Left hindlimb (tissue), 1 donor: Measurements from ENCODE around the gene TMEM214.
A peak's percentile ranks its signal among the peaks of the same experiment; 100 is the strongest.

Experiments used
- DNase-seq: peaks from one replicate; pipeline ENCODE4 v3.0.0-alpha.2; 2018

Gene TMEM214, protein sequence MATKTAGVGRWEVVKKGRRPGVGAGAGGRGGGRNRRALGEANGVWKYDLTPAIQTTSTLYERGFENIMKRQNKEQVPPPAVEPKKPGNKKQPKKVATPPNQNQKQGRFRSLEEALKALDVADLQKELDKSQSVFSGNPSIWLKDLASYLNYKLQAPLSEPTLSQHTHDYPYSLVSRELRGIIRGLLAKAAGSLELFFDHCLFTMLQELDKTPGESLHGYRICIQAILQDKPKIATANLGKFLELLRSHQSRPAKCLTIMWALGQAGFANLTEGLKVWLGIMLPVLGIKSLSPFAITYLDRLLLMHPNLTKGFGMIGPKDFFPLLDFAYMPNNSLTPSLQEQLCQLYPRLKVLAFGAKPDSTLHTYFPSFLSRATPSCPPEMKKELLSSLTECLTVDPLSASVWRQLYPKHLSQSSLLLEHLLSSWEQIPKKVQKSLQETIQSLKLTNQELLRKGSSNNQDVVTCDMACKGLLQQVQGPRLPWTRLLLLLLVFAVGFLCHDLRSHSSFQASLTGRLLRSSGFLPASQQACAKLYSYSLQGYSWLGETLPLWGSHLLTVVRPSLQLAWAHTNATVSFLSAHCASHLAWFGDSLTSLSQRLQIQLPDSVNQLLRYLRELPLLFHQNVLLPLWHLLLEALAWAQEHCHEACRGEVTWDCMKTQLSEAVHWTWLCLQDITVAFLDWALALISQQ

DNA sequence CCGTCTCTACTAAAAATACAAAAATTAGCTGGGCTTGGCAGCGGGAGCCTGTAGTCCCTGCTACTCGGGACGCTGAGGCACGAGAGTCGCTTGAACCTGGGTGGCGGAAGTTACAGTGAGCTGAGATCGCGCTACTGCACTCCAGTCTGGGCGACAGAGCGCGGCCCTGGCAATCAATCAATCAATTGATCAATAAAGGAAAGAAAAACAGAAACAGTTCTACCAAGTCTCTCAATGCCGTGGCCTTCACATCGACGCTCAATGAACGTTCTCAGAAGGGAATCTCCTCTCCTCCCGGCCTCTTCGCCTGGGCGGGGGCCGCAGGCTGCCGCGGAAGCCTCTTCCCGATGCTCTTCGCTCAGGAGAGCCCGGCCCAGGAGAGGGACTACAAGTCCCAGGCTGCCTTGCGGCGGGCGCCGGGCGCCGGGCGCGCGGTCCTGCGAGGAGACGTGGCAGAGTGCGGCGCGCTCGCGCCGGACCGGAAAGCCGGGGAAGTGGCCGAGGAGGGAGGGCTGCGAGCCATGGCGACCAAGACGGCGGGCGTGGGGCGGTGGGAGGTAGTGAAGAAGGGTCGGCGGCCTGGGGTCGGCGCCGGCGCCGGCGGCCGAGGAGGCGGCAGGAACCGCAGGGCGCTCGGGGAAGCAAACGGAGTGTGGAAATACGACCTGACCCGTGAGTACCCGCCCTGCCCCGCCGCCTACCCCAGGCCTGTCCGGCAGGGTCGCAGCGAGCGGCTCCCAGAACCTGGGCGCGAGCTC lies at the start of gene TMEM214:
Gene TMEM214, plus strand, starts transcription at position 471 of the 758 bp plus-strand sequence. Its CDS starts 51 bp downstream, at position 522.
- peak; percentile 92 for DNase-seq

DNA sequence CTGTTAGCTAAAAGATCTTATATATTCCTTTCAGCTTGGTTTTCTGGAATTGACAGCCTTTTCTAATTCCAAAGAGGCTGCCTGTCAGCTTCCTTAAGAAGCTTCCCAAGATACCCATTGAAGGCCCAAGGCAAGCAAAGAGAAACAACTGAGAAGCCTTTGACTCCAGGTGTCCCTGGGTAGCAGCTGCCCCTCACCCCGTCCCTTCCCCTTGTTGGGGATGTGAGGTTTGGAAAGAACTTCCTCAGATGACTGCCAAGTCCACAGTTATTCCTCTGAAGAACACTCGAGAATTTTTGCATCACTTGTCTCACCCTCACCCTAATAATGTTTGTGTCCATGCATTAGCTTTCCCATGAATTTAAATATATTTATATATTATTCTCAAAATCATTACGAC lies 49.0 kb upstream of the TMEM214 start:
- no peak for DNase-seq

DNA sequence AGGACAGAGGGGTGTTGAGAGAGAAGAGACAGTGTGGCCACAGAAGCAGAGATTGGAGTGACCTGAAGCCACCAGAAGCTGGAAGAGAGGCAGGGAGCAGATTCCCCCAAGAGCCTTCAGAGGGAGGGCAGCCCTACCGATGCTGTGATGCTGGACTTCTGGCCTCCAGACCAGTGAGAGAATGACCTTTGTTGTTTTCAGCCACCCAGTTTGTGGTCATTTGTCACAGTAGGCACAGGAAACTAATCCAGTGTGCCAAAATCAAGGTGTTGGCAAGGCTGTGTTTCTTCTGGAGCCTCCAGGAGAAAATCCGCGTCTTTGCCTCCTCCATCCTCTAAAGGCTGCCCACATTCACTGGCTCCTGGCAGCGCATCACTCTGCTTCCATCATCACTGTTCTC lies 47.0 kb upstream of the TMEM214 start:
- no peak for DNase-seq

DNA sequence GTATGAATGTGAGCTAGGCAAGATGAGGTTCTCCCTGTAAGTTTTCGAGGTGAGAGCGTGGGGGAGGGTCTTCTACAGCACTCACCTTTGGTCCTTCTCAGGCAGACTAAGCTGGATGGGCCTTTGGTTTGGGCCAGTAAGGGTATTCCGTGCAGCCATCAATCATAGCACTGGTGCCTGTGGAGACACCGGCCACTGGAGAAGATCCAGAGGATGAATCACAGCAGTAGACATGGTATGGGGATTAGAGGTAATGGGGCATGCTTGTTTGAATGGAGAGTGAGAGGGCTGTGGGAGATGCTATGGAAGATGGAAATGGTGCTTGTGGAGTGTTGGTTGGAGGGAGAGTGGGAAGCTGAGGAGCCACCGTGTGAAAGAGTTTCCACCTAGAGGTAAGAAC lies 46.2 kb upstream of the TMEM214 start:
- DNase-seq: no peak

DNA sequence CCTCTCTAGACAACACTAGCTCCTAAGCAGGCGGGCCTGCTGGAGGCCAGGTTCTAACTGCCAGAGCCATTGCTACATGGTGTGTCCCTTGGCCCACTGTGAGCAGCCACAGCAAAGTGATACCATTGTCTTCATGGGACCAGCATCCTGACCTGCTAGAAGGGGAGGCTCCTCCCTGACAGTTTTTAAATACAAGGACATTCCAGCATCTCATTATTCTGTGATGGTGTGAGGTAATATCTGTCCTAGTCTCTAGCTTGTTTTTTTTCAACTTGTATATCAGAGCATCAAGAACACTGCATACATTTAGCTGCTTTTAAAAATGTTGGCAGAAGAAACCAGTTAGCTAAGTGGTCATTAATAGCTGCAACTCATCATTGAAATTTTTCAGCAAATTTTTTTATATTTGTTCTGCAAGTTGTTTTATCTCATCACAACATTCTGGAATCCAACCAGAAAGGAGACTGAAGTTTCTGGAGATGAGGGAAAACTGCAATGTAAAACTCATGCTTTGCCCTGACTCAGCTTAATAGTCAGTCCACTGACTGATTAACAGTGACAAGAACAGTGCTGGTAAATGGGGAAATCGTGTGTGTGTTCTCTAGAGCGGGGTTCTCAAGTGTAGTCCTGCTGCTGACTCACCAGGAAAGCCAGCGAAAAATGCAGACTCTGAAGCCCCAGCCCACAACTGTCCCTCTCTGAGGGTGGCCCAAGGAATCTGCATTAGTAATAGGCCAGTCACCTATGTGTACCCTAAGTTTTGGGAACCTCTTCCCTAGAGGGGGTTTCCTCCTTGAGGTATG lies 44.5 kb upstream of the TMEM214 start:
- DNase-seq: no peak

DNA sequence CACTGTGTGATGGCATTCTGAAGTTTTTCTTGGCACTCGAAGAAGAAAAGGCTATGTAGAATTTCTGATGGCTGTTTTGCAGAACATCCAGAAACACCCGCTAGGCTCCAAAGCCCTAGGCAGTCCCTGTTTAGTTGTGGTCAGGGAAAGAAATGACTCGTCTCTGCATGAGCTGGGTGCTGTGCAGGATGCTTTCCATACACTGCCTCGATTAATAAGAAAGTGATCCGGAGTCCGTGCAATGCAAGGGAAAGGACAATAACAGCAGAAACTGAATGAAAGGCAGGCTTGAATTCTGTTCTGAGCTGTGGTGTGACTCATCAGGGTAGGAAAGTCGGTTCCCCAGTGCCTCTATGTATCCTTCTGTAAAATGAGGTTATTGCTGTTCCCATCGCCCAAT lies 43.6 kb upstream of the TMEM214 start:
- DNase-seq: no peak

DNA sequence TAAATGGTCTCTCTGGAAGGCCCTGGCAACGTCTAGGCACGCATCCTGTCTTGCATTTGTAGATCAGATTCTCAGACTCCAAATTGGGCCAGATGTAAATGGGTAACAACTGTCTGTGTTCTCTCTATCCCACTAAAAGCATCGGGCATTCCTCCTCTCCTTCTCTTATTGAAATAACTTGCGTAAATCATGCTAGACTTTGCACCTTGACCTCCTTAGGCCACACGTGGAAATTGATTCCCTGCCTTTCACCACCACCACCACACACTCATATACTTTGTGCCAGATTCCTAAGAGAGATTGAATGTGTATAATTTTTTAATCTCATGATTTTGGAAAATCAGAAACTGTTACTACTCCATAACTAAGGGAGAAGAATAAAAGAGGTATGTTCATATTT lies 41.0 kb upstream of the TMEM214 start:
- no peak for DNase-seq

DNA sequence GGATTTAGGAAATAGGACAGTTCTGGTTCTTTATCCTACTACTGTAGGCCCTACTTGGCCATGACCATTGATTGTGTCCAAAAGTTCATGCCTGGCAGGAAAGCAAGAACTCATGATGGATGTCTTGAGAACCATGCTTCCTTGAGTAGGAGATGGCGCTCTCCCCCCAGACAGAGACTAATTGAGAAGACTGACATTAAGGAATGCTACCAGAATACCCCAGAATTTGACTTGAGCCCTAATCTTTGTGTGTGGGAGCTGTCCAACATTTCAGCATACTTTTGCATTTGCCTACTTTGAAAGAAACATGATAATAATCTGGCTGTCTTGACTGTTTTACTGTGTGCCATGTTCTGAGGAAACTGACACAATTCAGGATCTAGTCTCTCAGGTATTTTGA lies 39.0 kb upstream of the TMEM214 start:
- DNase-seq: no peak

DNA sequence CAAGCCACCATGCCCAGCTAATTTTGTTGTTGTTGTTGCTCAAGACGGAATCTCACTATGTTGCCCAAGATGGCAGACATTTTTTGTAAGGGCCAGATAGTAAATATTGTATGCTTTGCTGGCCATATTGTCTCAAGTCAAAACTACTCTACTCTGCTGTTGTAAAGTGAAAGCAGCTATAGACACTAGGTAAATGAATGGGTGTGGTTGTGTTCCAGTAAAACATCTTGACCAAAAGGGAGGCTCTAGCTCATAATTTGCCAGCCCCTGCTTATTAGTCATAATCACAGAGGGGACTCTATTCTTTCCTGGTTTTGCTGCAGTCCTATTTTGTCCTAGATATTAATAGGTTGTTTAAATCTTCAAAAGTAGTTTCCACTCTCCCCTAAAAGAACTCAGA lies 37.8 kb upstream of the TMEM214 start:
- DNase-seq: no peak

DNA sequence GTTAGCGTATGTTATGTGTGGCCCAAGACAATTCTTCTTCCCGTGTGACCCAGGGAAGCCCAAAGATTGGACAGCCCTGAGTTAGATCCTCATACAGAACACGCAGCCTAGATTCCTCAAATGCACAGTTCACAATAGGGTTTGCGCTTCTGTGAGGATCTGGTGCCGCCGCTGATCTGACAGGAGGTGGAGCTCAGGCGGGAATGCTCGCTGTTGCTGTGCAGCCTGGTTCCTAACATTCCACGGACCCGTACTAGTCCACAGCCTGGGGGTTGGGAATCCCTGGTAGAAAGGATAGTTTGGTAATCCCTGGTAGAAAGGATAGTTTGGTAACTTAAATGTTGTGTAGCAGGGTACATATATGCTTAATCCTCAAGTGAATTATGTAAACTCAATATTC lies 35.4 kb upstream of the TMEM214 start:
- no peak for DNase-seq

DNA sequence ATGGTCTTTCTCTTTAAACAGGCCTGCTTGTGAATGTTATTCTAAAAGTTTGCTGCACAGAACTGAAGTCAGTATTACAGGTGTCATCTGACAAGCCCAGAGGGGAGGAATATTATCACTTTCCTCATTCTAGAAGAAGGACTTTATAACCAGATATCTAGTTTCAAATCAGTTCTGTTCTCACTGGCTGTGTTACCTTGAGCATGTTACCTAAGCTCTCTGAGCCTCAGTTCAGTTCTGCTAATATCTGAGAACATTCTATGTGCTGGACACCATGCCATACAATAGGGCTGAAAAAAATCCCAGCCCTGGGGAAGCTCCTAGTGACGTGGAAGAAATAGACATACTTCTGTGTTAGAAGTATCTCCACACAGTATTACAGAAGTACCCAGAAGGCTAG lies 34.4 kb upstream of the TMEM214 start:
- DNase-seq: no peak

DNA sequence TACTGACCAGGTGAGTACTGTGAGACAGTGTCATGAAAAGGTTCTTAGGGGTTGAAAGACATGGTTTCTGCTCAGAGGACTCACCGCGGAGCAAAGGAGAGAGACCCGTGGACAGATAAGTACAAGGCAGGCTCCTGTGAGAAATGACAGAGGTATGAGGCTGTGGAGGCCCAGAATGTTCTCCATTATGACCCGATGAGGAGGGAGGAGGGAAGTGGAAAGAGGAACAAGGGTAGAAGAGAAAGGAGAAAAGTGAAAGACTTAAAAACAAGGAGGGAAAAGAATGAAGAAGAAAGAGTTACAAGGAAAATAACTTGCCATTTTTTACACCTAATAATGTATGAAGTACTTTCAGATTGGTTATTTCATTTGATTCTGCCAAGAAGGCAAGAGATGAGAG lies 32.5 kb upstream of the TMEM214 start:
- no peak for DNase-seq

DNA sequence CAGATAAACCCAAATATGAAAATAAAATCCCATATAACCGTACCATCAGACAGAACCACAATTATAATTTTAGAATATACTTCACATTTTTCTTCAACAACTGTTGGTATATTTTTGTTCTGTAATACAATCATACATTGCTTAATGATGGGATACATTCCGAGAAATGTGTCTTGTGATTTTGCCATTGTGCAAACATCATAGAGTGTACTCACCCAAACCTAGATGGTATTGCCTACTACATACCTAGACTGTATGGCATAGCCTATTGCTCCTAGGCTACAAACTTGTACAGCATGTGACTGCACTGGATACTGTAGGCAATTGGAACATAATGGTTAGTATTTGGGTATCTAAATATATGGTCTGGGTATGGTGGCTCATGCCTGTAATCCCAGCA lies 31.8 kb upstream of the TMEM214 start:
- no peak for DNase-seq

DNA sequence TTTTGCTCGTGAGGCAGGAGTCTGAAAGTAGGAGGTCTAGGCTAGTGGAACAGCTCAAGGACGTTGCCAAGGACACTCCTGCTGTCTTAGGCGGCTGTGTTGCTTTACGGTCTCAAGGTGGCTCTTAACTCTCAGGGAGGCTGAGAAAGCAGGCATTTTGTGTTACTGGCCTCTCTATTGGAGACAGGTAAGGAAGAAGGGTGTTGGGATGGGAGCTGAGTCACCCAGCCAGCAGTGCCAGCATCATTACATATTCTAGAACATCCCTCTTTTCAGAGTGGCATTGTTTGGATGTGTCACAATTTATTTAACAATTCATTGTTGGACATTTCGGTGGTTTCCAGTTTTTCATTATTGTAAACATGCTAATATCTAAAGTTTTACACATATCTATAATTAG lies 30.8 kb upstream of the TMEM214 start:
- DNase-seq: no peak

DNA sequence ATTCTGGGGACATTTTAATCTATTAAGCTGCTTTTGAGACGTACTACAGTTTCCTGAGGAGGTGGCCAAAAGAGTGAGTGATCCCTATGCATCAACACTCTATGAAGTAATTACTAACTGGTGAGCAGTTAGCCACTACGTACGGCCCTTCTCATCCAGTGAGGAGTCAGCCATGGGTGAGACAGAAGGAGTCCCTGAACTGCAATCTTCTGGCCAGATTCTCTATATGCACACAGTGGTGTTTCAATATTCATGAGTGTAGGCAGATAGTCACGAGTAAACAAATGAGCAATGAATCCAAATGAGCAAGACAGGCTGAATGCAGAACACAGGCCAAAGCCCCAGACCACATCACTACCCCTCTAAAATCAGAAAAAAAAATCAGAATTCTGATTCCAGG lies 29.8 kb upstream of the TMEM214 start:
- no peak for DNase-seq

DNA sequence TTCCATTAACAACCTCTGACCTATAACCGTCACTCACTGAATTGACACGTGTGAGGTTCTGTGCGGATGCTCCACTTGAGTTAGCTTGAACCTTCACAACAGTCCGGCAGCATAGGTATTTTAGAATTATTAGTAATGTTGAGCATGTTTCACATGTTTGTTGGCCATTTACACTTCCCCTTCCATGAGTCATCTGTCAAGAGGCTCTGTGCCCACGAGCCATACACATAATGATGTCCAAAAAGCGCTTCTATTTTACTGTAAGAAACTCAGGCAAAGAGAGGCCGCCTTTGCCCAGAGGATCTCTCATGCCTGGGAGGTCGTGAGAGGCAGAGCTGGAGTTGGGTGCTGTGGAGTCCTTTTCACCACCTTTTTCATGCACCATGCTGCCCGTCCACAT lies 28.9 kb upstream of the TMEM214 start:
- no peak for DNase-seq

DNA sequence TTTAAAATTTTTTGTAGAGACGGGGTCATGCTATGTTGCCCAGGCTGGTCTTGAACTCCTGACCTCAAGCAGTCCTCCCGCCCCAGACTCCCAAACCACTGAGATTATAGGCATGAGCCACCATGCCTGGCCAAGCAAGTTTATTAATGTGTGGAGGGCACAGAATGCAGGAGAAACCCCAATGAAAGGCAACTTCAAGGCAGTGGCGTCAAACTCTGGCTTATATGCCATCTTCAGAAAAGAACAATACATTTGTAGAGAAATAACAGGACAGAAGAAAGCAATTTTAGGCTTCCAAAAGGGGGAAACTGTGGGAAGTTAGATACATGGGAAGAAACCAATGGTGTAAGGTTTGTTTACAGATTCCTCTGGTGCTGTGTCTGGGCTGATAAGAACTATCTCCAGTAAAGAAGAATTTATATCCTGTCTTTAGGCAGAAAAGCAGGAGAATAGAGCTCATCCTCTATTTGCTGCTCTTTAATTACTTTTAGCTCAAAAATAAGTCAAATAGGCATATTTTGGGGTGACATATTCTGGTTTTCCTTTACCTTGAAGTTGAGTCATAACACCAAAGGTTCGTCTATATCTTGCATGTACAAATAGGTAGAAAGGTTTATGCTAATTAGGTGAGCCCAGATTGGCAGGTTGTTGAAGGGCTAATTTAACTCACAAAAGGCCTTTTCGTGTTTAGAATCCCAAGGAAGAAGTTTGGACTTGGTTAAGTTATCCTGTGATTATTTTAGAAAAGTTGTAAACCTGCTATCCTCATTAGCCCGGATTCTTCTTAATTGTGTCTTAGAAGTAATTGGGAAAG lies 26.0 kb upstream of the TMEM214 start:
- DNase-seq: no peak

DNA sequence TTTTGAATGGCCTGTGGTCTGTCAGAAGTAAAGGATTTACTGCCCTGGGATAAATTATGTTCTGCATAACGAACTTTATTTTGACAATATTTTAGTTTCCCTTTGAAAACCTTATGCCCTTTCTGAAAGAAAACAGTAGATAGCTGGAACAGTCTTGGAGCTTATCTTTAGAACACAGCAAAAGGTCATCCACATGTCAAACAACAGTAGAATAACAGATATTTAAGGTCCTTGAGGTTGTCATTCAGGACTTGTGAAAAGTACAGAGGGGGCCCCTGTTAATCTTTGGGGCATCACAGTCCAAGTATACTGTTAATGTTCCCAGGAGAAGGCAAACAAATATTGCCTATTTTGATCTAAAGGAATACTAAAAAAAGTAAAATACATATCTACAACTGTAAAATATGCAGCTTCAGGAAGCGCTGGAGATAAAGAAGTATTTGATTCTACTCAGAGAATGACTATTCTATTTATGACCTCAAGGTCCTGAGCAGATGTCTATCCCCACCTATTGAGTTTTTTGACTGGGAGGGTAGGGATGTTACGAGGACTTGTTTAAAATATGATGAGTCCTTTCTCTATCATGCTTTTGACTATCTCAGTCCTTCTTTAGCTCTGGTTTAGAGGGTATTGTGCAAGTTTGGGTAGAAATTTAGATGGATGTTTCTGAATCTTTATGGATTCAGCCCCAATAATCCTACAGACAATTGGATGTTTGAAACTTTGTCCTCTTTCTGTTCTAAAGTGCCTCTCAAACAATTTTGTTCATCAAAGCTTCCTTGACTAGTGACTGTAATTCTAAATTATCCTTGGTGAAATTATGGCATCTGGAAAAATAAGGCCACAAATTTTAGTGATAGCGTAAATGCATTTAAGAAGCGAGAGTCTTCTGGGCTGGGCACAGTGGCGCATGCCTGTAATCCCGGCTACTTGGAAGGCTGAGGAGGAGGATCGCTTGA lies 25.1 kb upstream of the TMEM214 start:
- no peak for DNase-seq

DNA sequence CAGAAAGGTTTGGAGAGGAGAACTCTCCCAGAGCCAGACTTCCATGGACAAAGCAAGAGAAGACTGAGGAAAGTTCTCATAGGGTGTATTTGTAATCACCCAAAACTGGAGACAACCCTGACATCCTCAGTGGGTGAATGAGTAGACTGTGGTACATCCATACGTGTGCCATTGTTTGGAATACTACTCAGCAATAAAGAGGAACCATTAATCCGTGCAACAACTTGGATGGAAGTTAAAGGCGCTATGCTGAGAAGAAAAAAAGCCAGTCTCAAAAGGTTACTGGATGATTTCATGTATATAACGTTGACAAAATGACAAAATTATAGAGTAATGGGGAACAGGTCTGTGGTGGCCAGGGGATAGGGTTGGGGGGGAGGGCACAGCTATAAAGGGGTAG lies 24.1 kb upstream of the TMEM214 start:
- no peak for DNase-seq

DNA sequence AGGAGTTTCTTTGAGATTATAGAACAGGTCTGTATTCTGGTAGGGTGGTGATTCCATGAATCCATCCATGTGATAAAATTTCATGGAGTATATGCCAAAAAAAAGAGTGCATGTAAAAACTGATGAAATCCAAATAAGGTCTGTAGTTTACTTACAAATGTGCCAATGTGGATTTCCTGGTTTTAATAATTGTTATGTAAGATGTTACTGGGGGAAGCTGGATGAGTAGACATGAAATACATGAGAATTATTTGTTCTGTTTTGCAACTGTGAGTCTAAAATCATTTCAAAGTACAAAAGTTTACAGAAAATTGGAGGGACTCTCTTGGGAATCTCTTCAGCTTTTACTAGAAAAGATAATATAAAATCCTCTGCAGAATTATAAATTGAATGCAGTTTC lies 23.7 kb upstream of the TMEM214 start:
- DNase-seq: no peak

DNA sequence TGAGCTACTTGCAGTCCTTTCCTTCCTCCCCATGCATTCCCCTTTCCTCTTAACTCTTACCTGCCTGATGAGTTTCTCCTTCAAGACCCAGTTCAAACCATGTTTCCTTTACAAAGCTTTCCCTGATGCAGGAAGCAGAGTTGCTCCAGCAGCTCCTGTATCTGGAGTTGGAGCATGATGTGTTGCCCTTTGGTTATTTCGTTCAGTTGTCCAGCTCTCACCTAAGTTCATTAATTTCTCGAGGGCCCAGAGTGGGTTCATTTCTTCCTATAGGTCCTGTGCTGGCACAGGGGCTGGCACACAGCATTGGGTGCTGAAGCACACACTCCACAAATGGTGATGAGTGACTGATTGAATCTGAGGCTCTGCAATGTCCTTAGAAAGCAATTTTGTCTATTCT lies 23.0 kb upstream of the TMEM214 start:
- no peak for DNase-seq
